ENCODE measurements around the gene PLEK2.

The PLEK2 gene

DNA sequence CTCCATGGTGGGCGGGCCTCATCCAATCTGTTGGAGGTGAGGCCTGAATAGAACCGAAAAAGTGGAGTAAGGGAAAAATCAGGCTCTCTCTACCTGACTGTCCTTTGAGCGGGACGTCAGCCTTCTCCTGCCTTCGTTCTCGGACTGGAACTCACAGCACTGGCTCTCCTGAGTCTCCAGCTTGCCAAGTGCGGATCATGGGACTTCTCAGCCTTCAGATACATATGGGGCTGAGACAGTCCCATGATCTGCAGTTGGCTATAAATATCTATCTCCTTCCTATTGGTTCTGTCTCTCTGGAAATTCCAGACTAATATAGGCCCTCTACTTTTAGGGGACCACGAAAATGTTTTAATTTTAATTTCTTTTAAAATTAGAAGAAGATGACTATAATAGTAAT lies 29.7 kb upstream of the PLEK2 start:
- no peak for TF ChIP-seq JUND (IDR thresholded peaks at IDR 0.05; ENCODE audit: low read depth)
- in situ Hi-C loops (cut with HindIII; ENCODE audit: low pct_unique_long_range_greater_than_20kb, low sequenced_read_pairs) = loop anchor here (25.0 kb wide), 1 partner anchor 146 kb away; no protein-coding TSS in a partner anchor
- no peak for DNase-seq (ENCODE audit: low read depth in 1 of 2, low spot score in 1 of 2)

- no peak for TF ChIP-seq JUND (IDR thresholded peaks at IDR 0.05; ENCODE audit: low read depth)
- in situ Hi-C loops (cut with HindIII; ENCODE audit: low pct_unique_long_range_greater_than_20kb, low sequenced_read_pairs) = loop anchor here (25.0 kb wide), 1 partner anchor 146 kb away; no protein-coding TSS in a partner anchor
- no peak for DNase-seq (ENCODE audit: low read depth in 1 of 2, low spot score in 1 of 2)
Observed at GRCh38 chr14:67441256-67441655, 29.3 kb upstream of the PLEK2 start.

DNA sequence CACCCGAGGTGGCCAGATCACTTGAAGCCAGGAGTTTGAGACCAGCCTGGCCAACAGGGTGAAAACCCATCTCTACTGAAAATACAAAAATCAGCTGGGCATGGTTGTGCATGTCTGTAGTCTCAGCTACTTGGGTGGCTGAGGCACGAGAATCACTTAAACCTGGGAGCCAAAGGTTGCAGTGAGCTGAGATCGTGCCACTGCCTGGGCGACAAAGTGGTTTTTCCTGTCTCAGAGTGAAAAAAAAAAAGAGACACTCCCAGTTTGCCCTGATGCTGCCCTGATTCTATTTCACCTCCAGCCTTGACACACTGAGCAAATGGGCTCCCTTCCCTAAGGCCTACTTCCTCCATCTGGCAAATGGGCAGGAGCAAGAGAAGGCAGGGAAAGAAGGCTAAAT lies 28.5 kb upstream of the PLEK2 start:
- in situ Hi-C loops (cut with HindIII; ENCODE audit: low pct_unique_long_range_greater_than_20kb, low sequenced_read_pairs) = loop anchor here (25.0 kb wide), 1 partner anchor 147 kb away; no protein-coding TSS in a partner anchor
- TF ChIP-seq JUND (IDR thresholded peaks at IDR 0.05; ENCODE audit: low read depth) = no peak
- peak in 1 of 2 experiments; percentile 79 for DNase-seq (ENCODE audit: low read depth in 1 of 2, low spot score in 1 of 2)

GRCh38 chr14:67438969-67439368 lies 27.0 kb upstream of the PLEK2 start:
- no peak for TF ChIP-seq JUND (IDR thresholded peaks at IDR 0.05; ENCODE audit: low read depth)
- in situ Hi-C loops (cut with HindIII; ENCODE audit: low pct_unique_long_range_greater_than_20kb, low sequenced_read_pairs) = loop anchor here (25.0 kb wide), 1 partner anchor 148 kb away; no protein-coding TSS in a partner anchor
- no peak for DNase-seq (ENCODE audit: low read depth in 1 of 2, low spot score in 1 of 2)

DNA sequence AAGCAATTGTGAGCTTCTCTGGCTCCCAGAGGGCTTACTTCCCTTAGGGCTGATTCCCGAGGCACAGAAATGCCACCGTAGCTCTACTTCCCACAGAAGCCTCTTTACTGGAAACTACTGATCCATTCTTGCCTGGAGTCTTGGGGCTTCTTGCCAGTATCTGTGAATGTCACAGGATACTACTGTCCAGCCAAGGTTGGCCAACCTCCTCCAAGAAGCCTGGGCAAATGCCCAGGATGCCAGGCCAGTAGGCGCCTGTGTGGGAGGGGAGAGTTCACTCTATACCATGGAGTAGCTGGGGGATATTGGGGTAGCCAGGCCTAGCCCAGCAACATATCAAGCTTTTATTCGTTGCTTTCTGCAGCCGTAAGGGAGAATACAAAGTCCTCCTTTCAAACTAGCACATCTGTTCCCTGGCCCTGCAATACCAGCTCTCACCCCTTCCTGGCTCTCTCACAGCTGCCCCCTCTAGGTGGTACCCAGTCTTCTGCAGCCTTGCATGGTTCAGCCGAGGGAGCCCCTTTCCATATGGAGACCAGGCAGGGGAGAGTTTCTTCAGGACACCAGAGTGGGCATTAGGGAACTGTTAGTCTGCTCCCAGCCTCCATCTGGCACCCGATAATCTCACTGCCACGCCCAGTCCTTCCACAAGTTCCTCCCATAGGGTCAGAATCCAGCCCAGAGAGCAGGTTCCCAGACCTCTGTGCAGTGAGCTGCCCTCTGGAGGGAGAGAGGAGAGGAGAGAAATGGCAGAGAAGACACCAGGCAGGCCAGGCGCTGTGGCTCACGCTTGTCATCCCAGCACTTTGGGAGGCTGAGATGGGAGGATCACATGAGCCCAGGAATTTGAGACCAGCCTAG lies 24.3 kb upstream of the PLEK2 start:
- TF ChIP-seq JUND (IDR thresholded peaks at IDR 0.05; ENCODE audit: low read depth) = no peak
- in situ Hi-C loops (cut with HindIII; ENCODE audit: low pct_unique_long_range_greater_than_20kb, low sequenced_read_pairs) = loop anchor here (25.0 kb wide), 1 partner anchor 151 kb away; no protein-coding TSS in a partner anchor

GRCh38 chr14:67435603-67436002 lies 23.6 kb upstream of the PLEK2 start:
- TF ChIP-seq JUND (IDR thresholded peaks at IDR 0.05; ENCODE audit: low read depth) = no peak
- in situ Hi-C loops (cut with HindIII; ENCODE audit: low pct_unique_long_range_greater_than_20kb, low sequenced_read_pairs) = loop anchor here (25.0 kb wide), 1 partner anchor 152 kb away; no protein-coding TSS in a partner anchor
- no peak for DNase-seq (ENCODE audit: low read depth in 1 of 2, low spot score in 1 of 2)

More for the DNA sequence above, 24.3 kb upstream of the PLEK2 start:
- no peak for DNase-seq (ENCODE audit: low read depth in 1 of 2, low spot score in 1 of 2)

- no peak for DNase-seq (ENCODE audit: low read depth in 1 of 2, low spot score in 1 of 2)
- in situ Hi-C loops (cut with HindIII; ENCODE audit: low pct_unique_long_range_greater_than_20kb, low sequenced_read_pairs) = loop anchor here (25.0 kb wide), 1 partner anchor 155 kb away; no protein-coding TSS in a partner anchor
- TF ChIP-seq JUND (IDR thresholded peaks at IDR 0.05; ENCODE audit: low read depth) = no peak
Observed at GRCh38 chr14:67432050-67432564, 20.1 kb upstream of the PLEK2 start.

DNA sequence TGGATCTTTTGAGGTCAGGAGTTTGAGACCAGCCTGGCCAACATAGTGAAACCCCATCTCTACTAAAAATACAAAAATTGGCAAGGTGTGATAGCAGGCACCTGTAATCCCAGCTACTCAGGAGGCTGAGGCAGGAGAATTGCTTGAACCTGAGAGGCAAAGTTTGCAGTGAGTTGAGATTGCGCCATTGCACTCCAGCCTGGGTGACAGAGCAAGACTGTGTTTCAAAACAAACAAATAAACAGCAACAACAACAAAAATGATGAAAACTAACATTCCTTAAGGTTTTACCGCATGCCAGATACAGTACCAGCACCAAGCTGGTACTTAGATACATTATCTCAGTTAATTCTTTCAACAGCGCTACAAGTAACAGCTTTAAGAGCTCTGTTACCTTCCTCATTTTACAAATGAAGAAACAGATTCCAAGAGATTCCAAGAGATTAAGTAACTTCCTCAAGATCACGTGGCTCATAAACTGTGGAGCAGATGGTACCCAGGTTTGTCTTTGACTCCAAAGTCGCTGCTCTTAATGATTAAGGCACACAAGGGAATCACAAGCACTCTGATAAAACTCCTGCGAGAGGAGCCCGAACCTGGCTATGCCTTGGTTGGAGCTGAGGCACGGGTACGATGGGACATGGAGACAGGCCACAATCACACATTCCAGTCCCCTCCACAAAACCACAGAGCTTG lies 17.7 kb upstream of the PLEK2 start:
- in situ Hi-C loops (cut with HindIII; ENCODE audit: low pct_unique_long_range_greater_than_20kb, low sequenced_read_pairs) = loop anchor here (25.0 kb wide), 1 partner anchor 158 kb away; no protein-coding TSS in a partner anchor
- DNase-seq (ENCODE audit: low read depth in 1 of 2, low spot score in 1 of 2) = no peak
- TF ChIP-seq JUND (IDR thresholded peaks at IDR 0.05; ENCODE audit: low read depth) = no peak

DNA sequence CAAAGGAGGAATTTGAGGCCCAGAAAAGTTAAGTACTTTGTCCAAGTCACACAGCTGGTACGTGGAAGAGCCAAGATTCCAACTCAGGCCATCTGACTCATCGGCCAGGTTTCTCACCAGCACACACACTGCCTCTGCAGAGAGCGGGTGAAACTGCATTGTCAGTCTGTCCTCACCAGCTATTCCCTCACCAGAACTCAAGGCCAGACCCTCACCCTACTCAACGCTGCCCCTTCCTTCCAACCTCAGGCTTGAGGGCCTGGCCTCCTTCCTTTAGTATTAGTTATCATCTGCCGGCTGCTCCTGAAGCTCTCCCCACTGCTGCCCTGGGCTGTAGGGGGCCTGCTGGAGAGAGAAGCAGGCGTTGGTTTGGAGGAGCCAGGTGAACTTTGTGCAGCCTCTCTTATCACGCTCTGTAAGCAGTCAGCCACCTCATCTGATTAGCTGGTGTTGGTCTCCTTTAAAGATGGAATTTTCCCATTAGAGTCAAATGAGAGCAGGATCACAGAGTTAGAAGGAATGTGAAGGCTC lies 16.6 kb upstream of the PLEK2 start:
- peak in 1 of 2 experiments; percentile 39 for DNase-seq (ENCODE audit: low read depth in 1 of 2, low spot score in 1 of 2)
- in situ Hi-C loops (cut with HindIII; ENCODE audit: low pct_unique_long_range_greater_than_20kb, low sequenced_read_pairs) = loop anchor here (25.0 kb wide), 1 partner anchor 159 kb away; no protein-coding TSS in a partner anchor
- no peak for TF ChIP-seq JUND (IDR thresholded peaks at IDR 0.05; ENCODE audit: low read depth)

- in situ Hi-C loops (cut with HindIII; ENCODE audit: low pct_unique_long_range_greater_than_20kb, low sequenced_read_pairs) = loop anchor here (25.0 kb wide), 1 partner anchor 160 kb away; no protein-coding TSS in a partner anchor
- peak; percentile 84 to 93 for DNase-seq (ENCODE audit: low read depth in 1 of 2, low spot score in 1 of 2)
- TF ChIP-seq JUND (IDR thresholded peaks at IDR 0.05; ENCODE audit: low read depth) = no peak
Observed at GRCh38 chr14:67426983-67427606, 15.1 kb upstream of the PLEK2 start.

GRCh38 chr14:67426161-67426560 lies 14.2 kb upstream of the PLEK2 start:
- TF ChIP-seq JUND (IDR thresholded peaks at IDR 0.05; ENCODE audit: low read depth) = no peak
- in situ Hi-C loops (cut with HindIII; ENCODE audit: low pct_unique_long_range_greater_than_20kb, low sequenced_read_pairs) = loop anchor here (25.0 kb wide), 1 partner anchor 161 kb away; no protein-coding TSS in a partner anchor
- no peak for DNase-seq (ENCODE audit: low read depth in 1 of 2, low spot score in 1 of 2)

GRCh38 chr14:67425608-67426007 lies 13.6 kb upstream of the PLEK2 start:
- DNase-seq (ENCODE audit: low read depth in 1 of 2, low spot score in 1 of 2) = no peak
- in situ Hi-C loops (cut with HindIII; ENCODE audit: low pct_unique_long_range_greater_than_20kb, low sequenced_read_pairs) = loop anchor here (25.0 kb wide), 1 partner anchor 162 kb away; no protein-coding TSS in a partner anchor
- no peak for TF ChIP-seq JUND (IDR thresholded peaks at IDR 0.05; ENCODE audit: low read depth)

Measured in T47D (cell line).